HK-2 (cell line): Measurements from ENCODE around the gene IREB2.

Source experiments
- DNase-seq: peaks from one replicate; pipeline ENCODE4 v3.0.0-alpha.2; 2018; ENCODE audit not compliant: unreplicated experiment

The IREB2 gene

GRCh38 chr15:78541744-78542034 is 103.7 kb downstream of the IREB2 start:
- no peak for DNase-seq

GRCh38 chr15:78542647-78543046 is 104.6 kb downstream of the IREB2 start:
- DNase-seq, result no peak

- DNase-seq, result no peak
Measured at GRCh38 chr15:78550194-78550593, 112.2 kb downstream of the IREB2 start.

GRCh38 chr15:78550815-78551214 is 112.8 kb downstream of the IREB2 start:
- no peak for DNase-seq
